ENCODE measurements around the gene MUS81. TPM values are rescaled to one million over a fixed set of nuclear protein-coding genes. Genes with fewer than 3 reads are reported as not detected.
A peak's percentile ranks its signal among the peaks of the same experiment; 100 is the strongest.

The MUS81 gene, protein sequence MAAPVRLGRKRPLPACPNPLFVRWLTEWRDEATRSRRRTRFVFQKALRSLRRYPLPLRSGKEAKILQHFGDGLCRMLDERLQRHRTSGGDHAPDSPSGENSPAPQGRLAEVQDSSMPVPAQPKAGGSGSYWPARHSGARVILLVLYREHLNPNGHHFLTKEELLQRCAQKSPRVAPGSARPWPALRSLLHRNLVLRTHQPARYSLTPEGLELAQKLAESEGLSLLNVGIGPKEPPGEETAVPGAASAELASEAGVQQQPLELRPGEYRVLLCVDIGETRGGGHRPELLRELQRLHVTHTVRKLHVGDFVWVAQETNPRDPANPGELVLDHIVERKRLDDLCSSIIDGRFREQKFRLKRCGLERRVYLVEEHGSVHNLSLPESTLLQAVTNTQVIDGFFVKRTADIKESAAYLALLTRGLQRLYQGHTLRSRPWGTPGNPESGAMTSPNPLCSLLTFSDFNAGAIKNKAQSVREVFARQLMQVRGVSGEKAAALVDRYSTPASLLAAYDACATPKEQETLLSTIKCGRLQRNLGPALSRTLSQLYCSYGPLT
- 10 to 100 TPM; 80.6 to 94.8 TPM for total RNA-seq

DNA sequence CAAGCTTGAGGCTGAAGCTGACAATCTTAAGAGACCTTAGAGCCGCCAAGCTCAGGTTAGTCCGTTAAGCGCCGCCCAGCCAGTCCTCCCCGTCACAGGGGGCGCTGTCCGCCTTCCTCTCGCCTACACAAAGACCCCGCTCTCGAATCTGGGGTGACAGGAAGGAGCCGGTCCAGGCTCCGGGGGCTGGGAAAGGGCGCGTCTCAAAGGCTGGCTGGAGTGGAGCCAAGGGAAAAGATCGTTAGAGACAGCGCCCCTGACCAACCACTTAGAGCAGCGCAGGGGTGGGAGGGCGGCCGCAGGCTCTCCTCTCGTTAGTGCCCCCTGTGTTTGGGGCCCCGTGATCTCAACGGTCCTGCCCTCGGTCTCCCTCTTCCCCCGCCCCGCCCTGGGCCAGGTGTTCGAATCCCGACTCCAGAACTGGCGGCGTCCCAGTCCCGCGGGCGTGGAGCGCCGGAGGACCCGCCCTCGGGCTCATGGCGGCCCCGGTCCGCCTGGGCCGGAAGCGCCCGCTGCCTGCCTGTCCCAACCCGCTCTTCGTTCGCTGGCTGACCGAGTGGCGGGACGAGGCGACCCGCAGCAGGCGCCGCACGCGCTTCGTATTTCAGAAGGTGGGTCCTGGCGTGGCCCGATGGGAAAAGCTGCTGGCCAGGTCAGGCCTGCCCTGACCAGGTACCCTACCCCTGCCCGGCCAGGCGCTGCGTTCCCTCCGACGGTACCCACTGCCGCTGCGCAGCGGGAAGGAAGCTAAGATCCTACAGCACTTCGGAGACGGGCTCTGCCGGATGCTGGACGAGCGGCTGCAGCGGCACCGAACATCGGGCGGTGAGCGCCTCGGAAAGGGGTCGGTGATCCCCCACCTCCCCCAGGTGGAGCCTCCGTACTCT, at the start of gene MUS81:
Gene MUS81 (plus strand): TSS at position 156 of the 887 bp plus-strand sequence. CDS start 321 bp downstream, at position 477.
- Mint-ChIP-seq H3K27me3 (ENCODE audit: low read depth) (no peaks in the 10 kb centered on the region), H3K4me1 (ENCODE audit: low read depth) (peaks cover 46% of the 10 kb centered on the region), H3K4me3 (peak within 1 kb of the TSS; percentile 96 to 97), H3K9me3 (no peaks in the 10 kb centered on the region), H3K27ac (peak within 1 kb of the TSS; percentile 95), H3K36me3 (ENCODE audit: insufficient read depth in 2 of 2) (peaks cover 12 to 23% of the 10 kb centered on the region in 2 donors)
- ATAC-seq (replicated peaks in 1 of 2) (peak; percentile 43 to 47), DNase-seq (peak; percentile 97)

GRCh38 chr11:65811764-65812475, 48.3 kb upstream of the MUS81 start:
- ATAC-seq (replicated peaks in 1 of 2), result no peak

GRCh38 chr11:65814131-65814985, 45.9 kb upstream of the MUS81 start:
- H3K4me1 Mint-ChIP-seq (ENCODE audit: low read depth), result peaks cover 19% of the 10 kb centered on the region
- H3K27ac Mint-ChIP-seq, result no peak overlapping the region
- H3K27me3 Mint-ChIP-seq (ENCODE audit: low read depth), result no peaks in the 10 kb centered on the region
- no peak overlapping the region for H3K4me3 Mint-ChIP-seq
- H3K36me3 Mint-ChIP-seq (ENCODE audit: insufficient read depth in 2 of 2), result no peaks in the 10 kb centered on the region
- DNase-seq, result no peak
- ATAC-seq (replicated peaks in 1 of 2), result no peak
- no peaks in the 10 kb centered on the region for H3K9me3 Mint-ChIP-seq

More at GRCh38 chr11:65811764-65812475, 48.3 kb upstream of the MUS81 start:
- peaks cover 7% of the 10 kb centered on the region for H3K27me3 Mint-ChIP-seq (ENCODE audit: low read depth)
- no peak overlapping the region for H3K4me3 Mint-ChIP-seq
- no peak overlapping the region for H3K27ac Mint-ChIP-seq
- no peaks in the 10 kb centered on the region for H3K36me3 Mint-ChIP-seq (ENCODE audit: insufficient read depth in 2 of 2)
- H3K4me1 Mint-ChIP-seq (ENCODE audit: low read depth), result peaks cover 5% of the 10 kb centered on the region
- DNase-seq, result no peak
- no peaks in the 10 kb centered on the region for H3K9me3 Mint-ChIP-seq

DNA sequence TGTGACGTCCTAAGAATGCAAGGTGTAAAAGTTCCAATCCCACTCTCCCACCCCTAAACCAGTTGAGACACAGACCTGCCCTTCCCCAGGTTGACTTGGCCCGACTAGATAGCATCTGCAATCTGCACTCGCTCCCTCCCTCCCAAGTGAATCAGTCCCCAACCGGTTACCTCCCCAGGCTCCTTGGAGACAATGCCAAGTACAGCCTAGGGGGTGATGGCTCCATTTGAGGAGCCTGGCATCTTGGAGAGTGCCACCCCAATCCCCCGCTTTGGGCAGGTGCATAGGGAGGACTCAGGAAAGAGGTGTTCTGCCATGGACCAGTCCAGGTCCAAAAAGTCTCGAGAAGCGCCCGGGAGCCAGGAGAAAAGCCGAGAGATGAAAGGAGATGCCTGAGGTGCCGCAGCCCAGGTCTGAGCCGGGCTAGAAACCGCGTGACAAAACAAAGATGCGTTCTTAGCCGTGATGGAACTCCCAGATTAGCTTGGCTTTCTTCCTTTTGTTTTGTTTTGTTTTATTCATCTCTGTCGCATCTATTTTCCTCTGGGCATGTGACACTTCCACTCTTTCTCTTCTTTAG, 45.2 kb upstream of the MUS81 start:
- Mint-ChIP-seq H3K27me3 (ENCODE audit: low read depth) (no peaks in the 10 kb centered on the region), H3K4me1 (ENCODE audit: low read depth) (peaks cover 19% of the 10 kb centered on the region), H3K27ac (no peak overlapping the region), H3K4me3 (no peak overlapping the region), H3K36me3 (ENCODE audit: insufficient read depth in 2 of 2) (no peaks in the 10 kb centered on the region), H3K9me3 (no peaks in the 10 kb centered on the region)
- ATAC-seq (replicated peaks in 1 of 2) (no peak), DNase-seq (no peak)

GRCh38 chr11:65816696-65817095, 43.5 kb upstream of the MUS81 start:
- no peaks in the 10 kb centered on the region for H3K9me3 Mint-ChIP-seq
- no peak overlapping the region for H3K27ac Mint-ChIP-seq
- H3K27me3 Mint-ChIP-seq (ENCODE audit: low read depth), result no peaks in the 10 kb centered on the region
- DNase-seq (no peak), ATAC-seq (replicated peaks in 1 of 2) (no peak)
- peaks cover 19% of the 10 kb centered on the region for H3K4me1 Mint-ChIP-seq (ENCODE audit: low read depth)
- no peaks in the 10 kb centered on the region for H3K36me3 Mint-ChIP-seq (ENCODE audit: insufficient read depth in 2 of 2)
- peak overlapping the region; percentile 85 to 95 for H3K4me3 Mint-ChIP-seq

DNA sequence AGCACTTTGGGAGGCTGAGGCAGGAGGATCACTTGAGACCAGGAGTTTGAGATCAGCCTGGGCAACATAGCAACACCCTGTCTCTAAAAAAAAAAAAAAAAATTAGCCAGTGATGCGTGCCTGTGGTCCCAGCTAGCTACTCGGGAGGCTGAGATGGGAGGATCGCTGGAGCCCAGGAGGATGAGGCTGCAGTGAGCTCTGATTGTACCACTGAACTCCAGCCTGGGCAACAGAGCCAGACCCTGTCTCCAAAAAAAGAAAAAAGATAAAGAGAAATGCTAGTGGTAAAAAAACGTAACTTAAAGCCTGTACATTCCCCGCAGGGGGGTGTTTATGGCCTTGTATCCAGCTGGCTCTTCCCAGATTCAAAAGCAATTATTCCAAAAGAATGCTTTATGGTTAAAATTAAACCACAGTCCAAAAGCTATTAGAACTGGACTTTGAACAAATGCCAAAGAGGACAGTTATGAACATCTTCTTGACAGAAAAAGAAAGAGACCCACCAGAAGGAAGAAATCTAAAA, 42.9 kb upstream of the MUS81 start:
- Mint-ChIP-seq H3K9me3 (no peaks in the 10 kb centered on the region), H3K27ac (peak overlapping the region; percentile 92), H3K36me3 (ENCODE audit: insufficient read depth in 2 of 2) (no peaks in the 10 kb centered on the region), H3K4me1 (ENCODE audit: low read depth) (peaks cover 19% of the 10 kb centered on the region), H3K27me3 (ENCODE audit: low read depth) (no peaks in the 10 kb centered on the region), H3K4me3 (peak overlapping the region; percentile 85 to 95)
- DNase-seq (no peak), ATAC-seq (replicated peaks in 1 of 2) (no peak)

DNA sequence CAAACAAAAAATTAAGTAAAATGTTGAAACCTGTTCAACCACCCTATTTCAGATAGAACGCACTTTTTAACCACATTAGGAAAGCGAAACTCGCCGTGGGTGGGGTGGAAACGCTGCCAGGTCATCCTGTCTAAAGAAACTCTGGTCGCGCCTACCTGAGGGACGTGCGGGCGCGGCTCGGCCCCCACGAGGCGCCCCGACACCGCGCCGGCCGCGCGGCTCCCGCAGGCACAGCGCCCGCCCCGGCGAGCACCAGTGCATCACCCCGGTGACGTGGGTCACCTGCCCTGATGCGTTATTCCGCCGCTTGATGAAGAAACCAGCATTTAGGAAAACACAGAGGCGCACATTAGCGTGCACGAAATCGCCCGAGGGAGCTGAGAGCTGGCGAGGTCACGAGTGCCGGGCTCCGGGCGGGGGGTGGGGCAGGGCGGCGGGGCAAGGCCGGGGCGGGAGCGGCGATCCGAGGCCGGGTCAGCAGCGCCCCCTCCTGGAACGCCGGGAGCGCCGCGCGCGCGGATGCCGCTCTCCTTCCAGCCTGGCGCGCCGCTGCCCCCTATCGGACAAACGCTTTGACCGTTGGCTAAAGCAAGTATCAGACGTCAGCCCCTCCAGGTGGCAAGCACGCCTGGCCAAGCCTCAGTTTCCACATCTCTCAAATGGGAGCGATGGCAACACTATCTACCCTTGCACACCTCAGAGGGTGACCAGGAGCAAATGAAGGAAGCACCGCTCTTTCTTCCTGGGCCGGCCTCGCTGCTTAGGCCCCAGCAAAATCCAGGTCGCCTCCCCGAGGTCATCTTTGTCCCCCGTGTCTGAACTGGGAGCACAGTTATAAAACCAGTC, 42.2 kb upstream of the MUS81 start:
- Mint-ChIP-seq H3K27ac (peak overlapping the region; percentile 92), H3K9me3 (no peaks in the 10 kb centered on the region), H3K27me3 (ENCODE audit: low read depth) (no peaks in the 10 kb centered on the region), H3K4me1 (ENCODE audit: low read depth) (peaks cover 19% of the 10 kb centered on the region), H3K4me3 (peak overlapping the region; percentile 85 to 95), H3K36me3 (ENCODE audit: insufficient read depth in 2 of 2) (no peaks in the 10 kb centered on the region)
- peak; percentile 96 to 98 for DNase-seq
- peak; percentile 91 to 96 for ATAC-seq (replicated peaks in 1 of 2)

- H3K27me3 Mint-ChIP-seq (ENCODE audit: low read depth), result no peaks in the 10 kb centered on the region
- ATAC-seq (replicated peaks in 1 of 2), result no peak
- no peak overlapping the region for H3K27ac Mint-ChIP-seq
- H3K4me3 Mint-ChIP-seq, result no peak overlapping the region
- H3K36me3 Mint-ChIP-seq (ENCODE audit: insufficient read depth in 2 of 2), result no peaks in the 10 kb centered on the region
- H3K9me3 Mint-ChIP-seq, result no peaks in the 10 kb centered on the region
- peaks cover 19% of the 10 kb centered on the region for H3K4me1 Mint-ChIP-seq (ENCODE audit: low read depth)
- DNase-seq, result no peak
These were observed 39.1 kb upstream of the MUS81 start for GRCh38 chr11:65821107-65821506.

DNA sequence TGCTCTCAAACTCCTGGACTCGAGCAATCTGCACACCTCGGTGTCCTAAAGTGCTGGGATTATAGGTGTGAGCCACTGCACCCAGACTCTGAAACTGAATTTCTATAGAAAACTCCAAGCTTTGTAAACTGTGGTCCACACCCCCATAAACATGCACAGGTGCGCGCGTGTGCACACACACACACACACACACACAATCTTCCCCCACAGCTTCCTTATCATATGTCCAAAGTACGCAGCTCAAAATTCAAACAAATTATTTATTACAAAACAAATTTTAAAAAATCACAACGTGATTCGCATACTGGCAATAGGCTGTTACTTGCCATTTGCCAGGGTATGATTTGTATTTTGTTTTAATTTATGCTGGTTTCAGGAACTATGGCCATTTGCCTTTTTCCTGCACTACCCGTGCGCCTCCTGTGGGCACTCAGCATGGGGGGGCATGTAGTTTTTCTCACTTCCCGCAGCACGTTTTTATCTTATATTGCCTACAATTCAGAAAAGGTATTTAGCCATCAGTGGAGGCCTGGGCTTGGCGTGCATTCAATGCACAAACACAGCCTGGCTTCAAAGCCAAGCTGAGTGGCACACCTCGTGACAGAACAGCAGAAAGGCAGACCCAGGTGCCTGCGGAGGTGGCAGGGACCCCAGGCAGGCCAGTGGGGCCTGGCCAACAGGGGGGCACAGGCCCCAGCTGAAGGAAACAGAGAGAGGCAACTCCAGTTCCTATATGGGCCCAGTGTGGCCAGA, 37.3 kb upstream of the MUS81 start:
- H3K9me3 Mint-ChIP-seq, result no peaks in the 10 kb centered on the region
- H3K4me3 Mint-ChIP-seq, result no peak overlapping the region
- no peaks in the 10 kb centered on the region for H3K27me3 Mint-ChIP-seq (ENCODE audit: low read depth)
- peaks cover 14% of the 10 kb centered on the region for H3K4me1 Mint-ChIP-seq (ENCODE audit: low read depth)
- no peaks in the 10 kb centered on the region for H3K36me3 Mint-ChIP-seq (ENCODE audit: insufficient read depth in 2 of 2)
- no peak overlapping the region for H3K27ac Mint-ChIP-seq
- no peak for DNase-seq
- ATAC-seq (replicated peaks in 1 of 2), result no peak

DNA sequence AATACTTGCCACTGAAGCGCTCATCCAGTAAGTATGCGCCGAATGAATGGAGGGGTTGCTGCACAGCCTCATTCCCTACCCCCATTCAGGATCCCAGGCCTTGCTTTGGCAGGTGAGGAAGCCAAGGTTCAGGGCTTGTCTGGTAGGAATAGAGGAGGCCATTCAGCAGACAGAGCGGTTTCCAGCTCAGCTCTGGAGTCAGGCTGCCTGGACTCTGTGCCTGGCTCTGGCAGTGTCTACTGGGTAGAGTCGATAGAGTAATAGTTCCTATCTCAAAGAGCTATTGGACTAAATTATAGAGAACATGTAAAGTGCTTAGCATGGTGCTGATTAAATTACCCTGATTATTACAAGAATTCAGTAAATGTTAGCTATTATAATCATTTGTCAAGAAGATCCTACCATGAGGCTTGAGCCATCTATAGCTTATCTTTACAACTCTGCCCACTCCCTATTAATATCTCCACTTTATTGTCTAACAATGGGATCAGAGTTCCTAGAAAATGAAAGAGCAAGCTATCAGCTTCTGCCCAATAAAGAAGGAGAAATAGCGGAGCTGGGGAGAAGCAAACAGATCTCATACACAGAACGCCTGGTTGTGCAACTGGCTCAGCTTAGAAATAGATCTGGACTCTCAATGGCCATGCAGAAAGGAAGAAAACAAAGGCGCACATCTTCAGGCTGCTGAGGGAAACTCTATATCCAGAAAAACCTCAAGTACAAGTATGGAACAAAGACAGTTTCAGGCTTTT, 33.1 kb upstream of the MUS81 start:
- peak overlapping the region; percentile 43 for H3K27ac Mint-ChIP-seq
- no peaks in the 10 kb centered on the region for H3K9me3 Mint-ChIP-seq
- ATAC-seq (replicated peaks in 1 of 2) (no peak), DNase-seq (no peak)
- peaks cover 21% of the 10 kb centered on the region for H3K4me1 Mint-ChIP-seq (ENCODE audit: low read depth)
- H3K4me3 Mint-ChIP-seq, result no peak overlapping the region
- peaks cover 0 to 4% of the 10 kb centered on the region in 2 donors for H3K36me3 Mint-ChIP-seq (ENCODE audit: insufficient read depth in 2 of 2)
- H3K27me3 Mint-ChIP-seq (ENCODE audit: low read depth), result peaks cover 9% of the 10 kb centered on the region

Data from activated T-cell treated with anti-CD3 and anti-CD28 coated beads, Interleukin-2, amount 50 U/mL, for 72 hours (primary cell).